ENCODE data around the gene ALS2.
"Not testable (repeated sequence)": the region's sequence is repeated elsewhere in the genome, so short reads cannot be mapped to it uniquely, and the experiment has no call there.

The ALS2 gene

DNA sequence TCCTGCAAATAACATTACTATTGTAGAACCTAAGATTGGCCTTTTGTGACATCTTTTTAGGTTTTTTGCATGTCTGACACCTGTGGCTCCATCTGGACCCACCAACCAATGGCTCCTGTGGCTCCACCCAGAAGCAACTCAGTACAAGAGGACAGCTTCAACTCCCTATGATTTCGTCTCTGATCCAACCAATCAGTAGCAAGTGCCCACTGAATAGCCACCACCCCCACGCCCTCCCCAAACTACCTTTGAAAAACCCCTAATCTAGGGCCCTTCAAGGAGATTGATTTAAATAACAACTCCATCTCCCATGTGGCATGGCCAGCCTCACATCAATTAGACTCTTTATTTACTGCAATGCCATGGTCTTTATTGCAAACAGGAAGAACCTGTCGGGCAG is 105.9 kb downstream of the ALS2 start:
- ChIA-PET CTCF (no interaction called here), POLR2A (no interaction called here)
- no peaks in the 10 kb centered on the region for H3K4me1 ChIP-seq (ENCODE audit: control extremely low read depth in 1 of 4, control insufficient read depth in 4 of 4, insufficient read depth in 4 of 4, low read length in 3 of 4)
- no peak for DNase-seq
- H3K36me3 ChIP-seq (ENCODE audit: control insufficient read depth in 4 of 4, insufficient read depth in 4 of 4, low read length in 3 of 4) = no peaks in the 10 kb centered on the region
- no peaks in the 10 kb centered on the region for H3K9me3 ChIP-seq (ENCODE audit: control extremely low read depth in 1 of 5, control insufficient read depth in 4 of 5, insufficient read depth in 2 of 5, low read depth in 1 of 5, low read length in 4 of 5)
- no peak overlapping the region for H3K27ac ChIP-seq (ENCODE audit: insufficient read depth in 1 of 2, low read depth in 1 of 2, low read length in 2 of 2, poor library complexity in 1 of 2, severe bottlenecking in 2 of 2)
- no peak overlapping the region for H3K4me3 ChIP-seq (ENCODE audit: control insufficient read depth in 1 of 7, extremely low read depth in 1 of 7, insufficient read depth in 4 of 7, low read depth in 2 of 7, low read length in 6 of 7)
- no peaks in the 10 kb centered on the region for H3K27me3 ChIP-seq (replicated peaks in 2 of 5; ENCODE audit: control insufficient read depth in 4 of 5, insufficient read depth in 5 of 5, low read length in 4 of 5)
- 96% methylated on average over 3 of the region's 3 CpGs for WGBS (ENCODE audit: insufficient coverage)

DNA sequence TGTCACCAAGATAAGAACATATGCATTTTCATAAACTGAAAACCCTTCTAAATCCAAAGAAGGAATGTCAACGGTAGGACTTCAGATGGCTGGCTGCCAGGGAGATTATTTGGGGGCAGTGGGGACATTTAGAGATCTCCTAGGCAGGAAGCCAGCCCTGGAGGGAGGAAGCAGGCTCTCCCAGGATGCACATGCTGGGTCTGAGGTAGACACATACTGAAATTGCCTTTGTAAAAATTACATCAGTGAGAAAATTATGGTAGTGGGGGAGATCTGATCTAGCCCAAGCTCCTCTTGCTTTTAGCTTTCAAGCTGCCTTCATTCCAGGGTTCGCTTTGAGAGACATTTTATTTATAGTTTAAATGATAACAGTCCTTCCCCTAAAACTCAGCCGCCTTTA is 106.4 kb downstream of the ALS2 start:
- Histone ChIP-seq H3K27me3 (replicated peaks in 2 of 5; ENCODE audit: control insufficient read depth in 4 of 5, insufficient read depth in 5 of 5, low read length in 4 of 5) (no peaks in the 10 kb centered on the region), H3K9me3 (ENCODE audit: control extremely low read depth in 1 of 5, control insufficient read depth in 4 of 5, insufficient read depth in 2 of 5, low read depth in 1 of 5, low read length in 4 of 5) (no peaks in the 10 kb centered on the region), H3K4me3 (ENCODE audit: control insufficient read depth in 1 of 7, extremely low read depth in 1 of 7, insufficient read depth in 4 of 7, low read depth in 2 of 7, low read length in 6 of 7) (no peak overlapping the region), H3K36me3 (ENCODE audit: control insufficient read depth in 4 of 4, insufficient read depth in 4 of 4, low read length in 3 of 4) (no peaks in the 10 kb centered on the region), H3K27ac (ENCODE audit: insufficient read depth in 1 of 2, low read depth in 1 of 2, low read length in 2 of 2, poor library complexity in 1 of 2, severe bottlenecking in 2 of 2) (no peak overlapping the region), H3K4me1 (ENCODE audit: control extremely low read depth in 1 of 4, control insufficient read depth in 4 of 4, insufficient read depth in 4 of 4, low read length in 3 of 4) (no peaks in the 10 kb centered on the region)
- DNase-seq = no peak
- ChIA-PET POLR2A (no interaction called here), CTCF (no interaction called here)
- WGBS (ENCODE audit: insufficient coverage) = 0% methylated on average over 1 of the region's 3 CpGs

DNA sequence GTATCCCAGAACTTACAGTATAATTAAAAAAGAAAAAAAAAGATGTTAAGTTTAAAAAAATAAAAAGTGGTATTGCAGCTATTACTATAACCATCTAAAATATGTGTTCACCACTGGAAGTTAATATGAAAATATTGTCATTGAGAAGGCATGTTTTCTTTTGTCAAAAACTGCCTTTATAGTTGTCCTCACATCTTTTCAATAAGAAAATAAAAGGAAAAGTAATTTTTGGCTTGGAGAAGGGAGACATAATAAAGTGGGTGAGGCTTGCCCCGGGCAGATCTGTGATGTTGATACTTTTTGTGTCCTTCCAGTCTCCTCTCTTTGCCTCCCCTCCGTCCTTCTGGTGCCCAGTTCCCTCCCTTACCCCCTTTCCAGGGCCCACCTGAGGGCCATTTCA is 107.2 kb downstream of the ALS2 start:
- H3K27ac ChIP-seq (ENCODE audit: insufficient read depth in 1 of 2, low read depth in 1 of 2, low read length in 2 of 2, poor library complexity in 1 of 2, severe bottlenecking in 2 of 2) = no peak overlapping the region
- H3K4me1 ChIP-seq (ENCODE audit: control extremely low read depth in 1 of 4, control insufficient read depth in 4 of 4, insufficient read depth in 4 of 4, low read length in 3 of 4) = no peaks in the 10 kb centered on the region
- POLR2A ChIA-PET = no interaction called here
- no peak for DNase-seq
- no peaks in the 10 kb centered on the region for H3K36me3 ChIP-seq (ENCODE audit: control insufficient read depth in 4 of 4, insufficient read depth in 4 of 4, low read length in 3 of 4)
- H3K4me3 ChIP-seq (ENCODE audit: control insufficient read depth in 1 of 7, extremely low read depth in 1 of 7, insufficient read depth in 4 of 7, low read depth in 2 of 7, low read length in 6 of 7) = no peak overlapping the region
- 100% methylated on average over 1 of the region's 2 CpGs for WGBS (ENCODE audit: insufficient coverage)
- CTCF ChIA-PET = no interaction called here
- no peaks in the 10 kb centered on the region for H3K9me3 ChIP-seq (ENCODE audit: control extremely low read depth in 1 of 5, control insufficient read depth in 4 of 5, insufficient read depth in 2 of 5, low read depth in 1 of 5, low read length in 4 of 5)
- no peaks in the 10 kb centered on the region for H3K27me3 ChIP-seq (replicated peaks in 2 of 5; ENCODE audit: control insufficient read depth in 4 of 5, insufficient read depth in 5 of 5, low read length in 4 of 5)

DNA sequence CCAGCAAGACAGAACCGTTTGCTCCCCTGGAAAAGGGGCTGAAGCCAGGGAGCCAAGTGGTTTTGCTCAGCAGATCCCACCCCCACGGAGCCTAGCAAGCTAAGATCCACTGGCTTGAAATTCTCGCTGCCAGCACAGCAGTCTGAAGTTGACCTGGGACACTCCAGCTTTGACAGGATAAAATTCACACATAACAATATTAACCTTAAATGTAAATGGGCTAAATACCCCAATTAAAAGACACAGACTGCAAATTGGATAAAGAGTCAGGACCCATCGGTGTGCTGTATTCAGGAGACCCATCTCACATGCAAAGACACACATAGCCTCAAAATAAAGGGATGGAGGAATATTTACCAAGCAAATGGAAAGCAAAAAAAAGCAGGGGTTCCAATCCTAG is 109.5 kb downstream of the ALS2 start:
- CTCF ChIA-PET = interaction anchor here (1.4 to 1.5 kb wide), 2 partner anchors 11 to 436 kb away, joined by 3 read pairs; no protein-coding TSS in a partner anchor
- DNase-seq; H3K9me3 ChIP-seq (ENCODE audit: control extremely low read depth in 1 of 5, control insufficient read depth in 4 of 5, insufficient read depth in 2 of 5, low read depth in 1 of 5, low read length in 4 of 5); H3K27me3 ChIP-seq (replicated peaks in 2 of 5; ENCODE audit: control insufficient read depth in 4 of 5, insufficient read depth in 5 of 5, low read length in 4 of 5); H3K27ac ChIP-seq (ENCODE audit: insufficient read depth in 1 of 2, low read depth in 1 of 2, low read length in 2 of 2, poor library complexity in 1 of 2, severe bottlenecking in 2 of 2); H3K4me1 ChIP-seq (ENCODE audit: control extremely low read depth in 1 of 4, control insufficient read depth in 4 of 4, insufficient read depth in 4 of 4, low read length in 3 of 4); H3K36me3 ChIP-seq (ENCODE audit: control insufficient read depth in 4 of 4, insufficient read depth in 4 of 4, low read length in 3 of 4); POLR2A ChIA-PET; H3K4me3 ChIP-seq (ENCODE audit: control insufficient read depth in 1 of 7, extremely low read depth in 1 of 7, insufficient read depth in 4 of 7, low read depth in 2 of 7, low read length in 6 of 7): not testable (repeated sequence)
- WGBS (ENCODE audit: insufficient coverage) = 0% methylated on average over 1 of the region's 4 CpGs

- WGBS (ENCODE audit: insufficient coverage) = no CpG with 5 or more reads among the region's 1 CpG
- Histone ChIP-seq H3K4me3 (ENCODE audit: control insufficient read depth in 1 of 7, extremely low read depth in 1 of 7, insufficient read depth in 4 of 7, low read depth in 2 of 7, low read length in 6 of 7) (no peak overlapping the region), H3K9me3 (ENCODE audit: control extremely low read depth in 1 of 5, control insufficient read depth in 4 of 5, insufficient read depth in 2 of 5, low read depth in 1 of 5, low read length in 4 of 5) (no peaks in the 10 kb centered on the region), H3K27ac (ENCODE audit: insufficient read depth in 1 of 2, low read depth in 1 of 2, low read length in 2 of 2, poor library complexity in 1 of 2, severe bottlenecking in 2 of 2) (no peak overlapping the region), H3K4me1 (ENCODE audit: control extremely low read depth in 1 of 4, control insufficient read depth in 4 of 4, insufficient read depth in 4 of 4, low read length in 3 of 4) (no peaks in the 10 kb centered on the region), H3K27me3 (replicated peaks in 2 of 5; ENCODE audit: control insufficient read depth in 4 of 5, insufficient read depth in 5 of 5, low read length in 4 of 5) (no peaks in the 10 kb centered on the region), H3K36me3 (ENCODE audit: control insufficient read depth in 4 of 4, insufficient read depth in 4 of 4, low read length in 3 of 4) (no peaks in the 10 kb centered on the region)
- ChIA-PET POLR2A (no interaction called here), CTCF (no interaction called here)
- no peak for DNase-seq
Measured at GRCh38 chr2:201669865-201670264, 110.9 kb downstream of the ALS2 start.

DNA sequence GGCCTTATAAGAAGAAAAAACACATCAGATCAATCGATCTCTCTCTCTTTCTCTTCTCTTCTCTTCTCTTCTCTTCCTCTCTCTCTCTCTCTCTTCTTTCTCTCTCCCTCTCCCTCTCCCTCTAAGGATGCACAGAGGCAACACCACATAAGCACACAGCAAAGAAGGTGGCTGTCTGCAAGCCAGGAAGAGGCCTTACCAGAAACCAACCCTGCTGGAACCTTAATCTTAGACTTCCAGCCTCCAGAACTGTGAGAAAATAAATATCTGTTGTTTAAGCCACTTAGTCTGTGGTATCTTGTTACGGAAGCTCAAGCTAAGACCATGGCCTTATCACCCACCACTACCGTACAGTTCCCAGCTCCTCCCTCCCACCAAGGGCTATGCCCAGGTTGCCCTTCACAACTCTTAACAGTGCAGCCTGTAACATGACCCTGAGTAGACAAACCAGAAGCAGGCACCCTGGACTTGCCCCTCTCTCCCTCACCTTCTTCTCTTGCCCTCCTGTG is 112.3 kb downstream of the ALS2 start:
- POLR2A ChIA-PET = no interaction called here
- 100% methylated on average over 2 of the region's 3 CpGs for WGBS (ENCODE audit: insufficient coverage)
- peak in 1 of 3 donors; percentile 15 for DNase-seq

DNA sequence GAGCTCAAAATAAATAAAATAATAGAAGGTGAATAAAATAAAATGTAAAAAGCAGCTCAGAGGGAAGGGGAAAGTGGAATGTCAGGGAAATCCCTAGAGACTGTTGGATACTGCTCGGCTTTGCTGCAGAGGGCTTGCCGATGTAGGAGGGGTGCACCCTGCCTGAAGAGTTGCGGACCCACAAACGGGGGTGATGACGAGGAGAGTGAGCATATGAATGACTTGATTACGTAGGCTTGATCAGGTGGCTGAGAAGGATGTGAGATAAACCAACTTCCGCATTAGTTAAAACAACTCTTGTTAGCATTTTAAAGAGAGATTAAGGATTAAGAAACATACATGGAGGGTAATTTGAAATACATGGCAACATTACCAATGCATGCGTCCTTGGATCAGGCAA is 116.4 kb downstream of the ALS2 start:
- POLR2A ChIA-PET = no interaction called here
- CTCF ChIA-PET = no interaction called here

More for the DNA sequence above, 112.3 kb downstream of the ALS2 start:
- Histone ChIP-seq H3K27ac (ENCODE audit: insufficient read depth in 1 of 2, low read depth in 1 of 2, low read length in 2 of 2, poor library complexity in 1 of 2, severe bottlenecking in 2 of 2) (no peak overlapping the region), H3K4me3 (ENCODE audit: control insufficient read depth in 1 of 7, extremely low read depth in 1 of 7, insufficient read depth in 4 of 7, low read depth in 2 of 7, low read length in 6 of 7) (no peak overlapping the region), H3K27me3 (replicated peaks in 2 of 5; ENCODE audit: control insufficient read depth in 4 of 5, insufficient read depth in 5 of 5, low read length in 4 of 5) (no peaks in the 10 kb centered on the region), H3K36me3 (ENCODE audit: control insufficient read depth in 4 of 4, insufficient read depth in 4 of 4, low read length in 3 of 4) (no peaks in the 10 kb centered on the region), H3K4me1 (ENCODE audit: control extremely low read depth in 1 of 4, control insufficient read depth in 4 of 4, insufficient read depth in 4 of 4, low read length in 3 of 4) (no peaks in the 10 kb centered on the region), H3K9me3 (ENCODE audit: control extremely low read depth in 1 of 5, control insufficient read depth in 4 of 5, insufficient read depth in 2 of 5, low read depth in 1 of 5, low read length in 4 of 5) (no peaks in the 10 kb centered on the region)
- CTCF ChIA-PET = interaction anchor here (1.1 kb wide), 1 partner anchor 25 kb away, joined by 3 read pairs; no protein-coding TSS in a partner anchor

More for the DNA sequence above, 116.4 kb downstream of the ALS2 start:
- Histone ChIP-seq H3K36me3 (ENCODE audit: control insufficient read depth in 4 of 4, insufficient read depth in 4 of 4, low read length in 3 of 4) (no peaks in the 10 kb centered on the region), H3K9me3 (ENCODE audit: control extremely low read depth in 1 of 5, control insufficient read depth in 4 of 5, insufficient read depth in 2 of 5, low read depth in 1 of 5, low read length in 4 of 5) (no peaks in the 10 kb centered on the region), H3K27me3 (replicated peaks in 2 of 5; ENCODE audit: control insufficient read depth in 4 of 5, insufficient read depth in 5 of 5, low read length in 4 of 5) (no peaks in the 10 kb centered on the region), H3K4me3 (ENCODE audit: control insufficient read depth in 1 of 7, extremely low read depth in 1 of 7, insufficient read depth in 4 of 7, low read depth in 2 of 7, low read length in 6 of 7) (no peak overlapping the region), H3K27ac (ENCODE audit: insufficient read depth in 1 of 2, low read depth in 1 of 2, low read length in 2 of 2, poor library complexity in 1 of 2, severe bottlenecking in 2 of 2) (no peak overlapping the region), H3K4me1 (ENCODE audit: control extremely low read depth in 1 of 4, control insufficient read depth in 4 of 4, insufficient read depth in 4 of 4, low read length in 3 of 4) (peaks cover 0 to 12% (median 5%) of the 10 kb centered on the region in 4 experiments)
- DNase-seq = no peak
- 89% methylated on average over 6 of the region's 8 CpGs for WGBS (ENCODE audit: insufficient coverage)

Data from common myeloid progenitor, CD34-positive (primary cell).